ENCODE data around the gene PPP1R13B. TPM values are rescaled to one million over a fixed set of nuclear protein-coding genes. Genes with fewer than 3 reads are reported as not detected.

The PPP1R13B gene
- total RNA-seq, 3 donors from 2014 or later = 49.6 to 65.5 (median 52.1) TPM

- Histone ChIP-seq H3K4me3 (no peak overlapping the region), H3K4me1 (ENCODE audit: low read depth) (peaks cover 15% of the 10 kb centered on the region), H3K9me3 (no peaks in the 10 kb centered on the region), H3K36me3 (ENCODE audit: low read depth) (peaks cover 3% of the 10 kb centered on the region)
- ATAC-seq (no peak), DNase-seq (no peak)
- no peak for TF ChIP-seq CTCF (IDR thresholded peaks at IDR 0.05)
- intact Hi-C loops (cut with DNase I, micrococcal nuclease) = no loop called here
Observed at GRCh38 chr14:103723748-103724081, 123.7 kb downstream of the PPP1R13B start.

- H3K4me1 ChIP-seq (ENCODE audit: low read depth) = peaks cover 15% of the 10 kb centered on the region
- H3K36me3 ChIP-seq (ENCODE audit: low read depth) = no peaks in the 10 kb centered on the region
- intact Hi-C loops (cut with DNase I, micrococcal nuclease) = no loop called here
- no peak for TF ChIP-seq CTCF (IDR thresholded peaks at IDR 0.05)
- no peak overlapping the region for H3K4me3 ChIP-seq
- no peak for ATAC-seq
- H3K9me3 ChIP-seq = no peaks in the 10 kb centered on the region
- no peak for DNase-seq
Observed at GRCh38 chr14:103721334-103722120, 125.8 kb downstream of the PPP1R13B start.

GRCh38 chr14:103719751-103720150, 127.6 kb downstream of the PPP1R13B start:
- TF ChIP-seq CTCF (IDR thresholded peaks at IDR 0.05) = no peak
- intact Hi-C loops (cut with DNase I, micrococcal nuclease) = no loop called here
- DNase-seq = no peak
- no peaks in the 10 kb centered on the region for H3K9me3 ChIP-seq
- H3K36me3 ChIP-seq (ENCODE audit: low read depth) = peaks cover 4% of the 10 kb centered on the region
- peaks cover 18% of the 10 kb centered on the region for H3K4me1 ChIP-seq (ENCODE audit: low read depth)
- ATAC-seq = no peak
- H3K4me3 ChIP-seq = no peak overlapping the region

GRCh38 chr14:103718572-103718971, 128.8 kb downstream of the PPP1R13B start:
- intact Hi-C loops (cut with DNase I, micrococcal nuclease) = no loop called here
- H3K4me1 ChIP-seq (ENCODE audit: low read depth) = peaks cover 23% of the 10 kb centered on the region
- peaks cover 4% of the 10 kb centered on the region for H3K36me3 ChIP-seq (ENCODE audit: low read depth)
- no peak overlapping the region for H3K4me3 ChIP-seq
- no peak for ATAC-seq
- DNase-seq = no peak
- no peaks in the 10 kb centered on the region for H3K9me3 ChIP-seq
- no peak for TF ChIP-seq CTCF (IDR thresholded peaks at IDR 0.05)

- intact Hi-C loops (cut with DNase I, micrococcal nuclease) = no loop called here
- Histone ChIP-seq H3K9me3 (no peaks in the 10 kb centered on the region), H3K4me1 (ENCODE audit: low read depth) (peaks cover 27% of the 10 kb centered on the region), H3K36me3 (ENCODE audit: low read depth) (peaks cover 4% of the 10 kb centered on the region), H3K4me3 (no peak overlapping the region)
- no peak for TF ChIP-seq CTCF (IDR thresholded peaks at IDR 0.05)
- DNase-seq (no peak), ATAC-seq (no peak)
Observed at GRCh38 chr14:103716899-103717411, 130.4 kb downstream of the PPP1R13B start.

All from mucosa of descending colon (tissue), 3 donors.